ENCODE results near the gene RIPK4. TPM values are rescaled to one million over a fixed set of nuclear protein-coding genes. Genes with fewer than 3 reads are reported as not detected.

RIPK4 gene
- total RNA-seq, 1 donor from 2014 or later, result 28.0 TPM

DNA sequence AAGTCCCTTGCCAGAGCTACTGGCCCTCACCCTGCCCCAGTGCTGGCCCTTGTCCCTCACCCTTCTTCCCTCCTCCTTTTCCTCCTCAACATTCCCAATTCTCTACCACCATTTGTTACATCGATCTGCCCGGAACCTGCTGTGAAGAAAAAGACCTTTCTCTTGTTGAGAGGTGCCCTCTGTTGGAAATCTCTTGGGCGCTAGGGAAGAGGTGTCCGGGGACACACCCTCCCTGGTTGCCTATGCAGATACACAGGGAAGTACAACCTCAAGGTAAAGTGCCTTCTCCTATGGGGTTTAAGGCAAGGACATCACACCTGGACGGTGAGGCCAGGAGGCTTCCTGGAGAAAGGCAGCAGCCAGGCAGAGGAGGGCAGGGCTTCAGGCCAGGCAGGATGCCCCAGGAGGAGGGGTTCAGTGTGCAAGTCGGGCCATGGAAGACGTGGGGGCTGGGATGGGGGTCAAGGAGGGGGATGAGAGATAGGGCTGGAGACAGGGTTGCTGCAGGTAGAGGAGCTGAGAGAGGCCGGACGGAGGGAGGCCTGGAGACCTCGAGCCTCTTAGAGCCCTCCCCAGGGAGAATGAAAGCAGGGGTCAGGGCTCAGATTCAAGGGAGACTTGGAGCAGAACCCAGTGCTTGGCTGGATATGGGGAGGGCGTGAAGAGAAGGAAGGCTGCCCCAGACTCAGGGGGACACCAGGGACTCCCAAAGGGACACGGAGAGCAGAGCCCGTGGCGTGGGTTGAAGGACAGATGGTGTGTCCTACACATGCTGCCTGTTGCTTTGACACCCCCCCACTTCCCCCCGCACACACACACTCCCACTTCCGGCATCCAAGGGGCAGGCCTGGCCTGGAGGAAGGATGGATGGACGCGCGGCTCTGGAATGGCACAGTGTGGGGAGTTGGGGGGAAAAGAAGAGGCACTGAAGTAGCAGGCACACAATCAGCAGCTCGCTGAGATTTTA, 44.5 kb downstream of the RIPK4 start:
- H3K27ac ChIP-seq, result no peak overlapping the region
- peaks cover 12% of the 10 kb centered on the region for H3K4me1 ChIP-seq
- intact Hi-C loops (cut with DNase I), result no loop called here
- H3K4me3 ChIP-seq, result no peak overlapping the region
- DNase-seq (ENCODE audit: extremely low spot score in 2 of 2), result no peak
- H3K36me3 ChIP-seq, result no peaks in the 10 kb centered on the region
- H3K9me3 ChIP-seq, result no peaks in the 10 kb centered on the region
- no peak for TF ChIP-seq POLR2A (IDR thresholded peaks at IDR 0.05)
- TF ChIP-seq, protein P1, sequence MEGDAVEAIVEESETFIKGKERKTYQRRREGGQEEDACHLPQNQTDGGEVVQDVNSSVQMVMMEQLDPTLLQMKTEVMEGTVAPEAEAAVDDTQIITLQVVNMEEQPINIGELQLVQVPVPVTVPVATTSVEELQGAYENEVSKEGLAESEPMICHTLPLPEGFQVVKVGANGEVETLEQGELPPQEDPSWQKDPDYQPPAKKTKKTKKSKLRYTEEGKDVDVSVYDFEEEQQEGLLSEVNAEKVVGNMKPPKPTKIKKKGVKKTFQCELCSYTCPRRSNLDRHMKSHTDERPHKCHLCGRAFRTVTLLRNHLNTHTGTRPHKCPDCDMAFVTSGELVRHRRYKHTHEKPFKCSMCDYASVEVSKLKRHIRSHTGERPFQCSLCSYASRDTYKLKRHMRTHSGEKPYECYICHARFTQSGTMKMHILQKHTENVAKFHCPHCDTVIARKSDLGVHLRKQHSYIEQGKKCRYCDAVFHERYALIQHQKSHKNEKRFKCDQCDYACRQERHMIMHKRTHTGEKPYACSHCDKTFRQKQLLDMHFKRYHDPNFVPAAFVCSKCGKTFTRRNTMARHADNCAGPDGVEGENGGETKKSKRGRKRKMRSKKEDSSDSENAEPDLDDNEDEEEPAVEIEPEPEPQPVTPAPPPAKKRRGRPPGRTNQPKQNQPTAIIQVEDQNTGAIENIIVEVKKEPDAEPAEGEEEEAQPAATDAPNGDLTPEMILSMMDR (IDR thresholded peaks at IDR 0.05), result no peak
- TF ChIP-seq POLR2AphosphoS5 (IDR thresholded peaks at IDR 0.05; ENCODE audit: insufficient read depth in 1 of 2, low read depth in 1 of 2), result no peak
- no peaks in the 10 kb centered on the region for H3K27me3 ChIP-seq

DNA sequence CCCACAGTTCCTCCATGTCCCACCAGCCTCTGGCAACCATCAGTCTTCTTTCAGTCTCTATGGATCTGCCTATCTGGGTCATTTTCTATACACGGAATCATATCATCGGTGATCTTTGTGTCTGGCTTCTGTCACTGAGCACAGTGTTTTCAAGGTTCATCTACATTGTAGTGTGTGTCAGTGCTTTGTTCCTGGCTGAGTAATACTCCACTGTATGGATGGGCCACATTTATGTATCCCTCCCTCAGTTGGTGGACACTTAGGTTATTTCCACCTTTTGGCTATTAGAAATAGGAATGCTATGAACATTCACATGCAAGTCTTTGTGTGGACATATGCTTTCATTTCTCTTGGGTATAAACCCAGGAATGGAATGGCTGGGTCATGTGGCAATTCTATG, 46.6 kb downstream of the RIPK4 start:
- no peaks in the 10 kb centered on the region for H3K4me1 ChIP-seq
- no peaks in the 10 kb centered on the region for H3K9me3 ChIP-seq
- H3K27me3 ChIP-seq, result no peaks in the 10 kb centered on the region
- H3K36me3 ChIP-seq, result no peaks in the 10 kb centered on the region
- intact Hi-C loops (cut with DNase I), result no loop called here
- no peak overlapping the region for H3K27ac ChIP-seq
- no peak for DNase-seq (ENCODE audit: extremely low spot score in 2 of 2)
- H3K4me3 ChIP-seq, result no peak overlapping the region
- TF ChIP-seq, protein P1 (IDR thresholded peaks at IDR 0.05), result no peak
- TF ChIP-seq POLR2A (IDR thresholded peaks at IDR 0.05) (no peak), POLR2AphosphoS5 (IDR thresholded peaks at IDR 0.05; ENCODE audit: insufficient read depth in 1 of 2, low read depth in 1 of 2) (no peak)

DNA sequence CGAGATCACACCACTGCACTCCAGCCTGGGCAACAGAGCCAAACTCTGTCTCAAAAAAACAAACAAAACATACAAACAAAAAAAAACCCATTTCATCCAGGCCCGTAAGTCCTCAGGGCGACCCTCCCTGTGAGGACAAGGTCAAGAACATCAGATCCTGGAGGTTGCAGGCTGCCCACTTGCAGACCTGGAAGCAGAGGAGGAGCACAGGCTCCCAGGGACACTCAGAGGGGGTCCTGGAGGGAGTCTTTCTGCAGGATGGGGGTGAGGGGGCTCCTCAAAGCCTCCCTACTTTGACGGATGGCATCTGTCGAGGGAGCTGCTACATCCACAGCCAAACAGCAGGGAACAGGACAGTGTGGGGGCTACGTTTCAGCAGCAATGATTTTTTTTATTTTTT, 47.2 kb downstream of the RIPK4 start:
- H3K27ac ChIP-seq, result no peak overlapping the region
- no peak overlapping the region for H3K4me3 ChIP-seq
- no peak for DNase-seq (ENCODE audit: extremely low spot score in 2 of 2)
- no peaks in the 10 kb centered on the region for H3K9me3 ChIP-seq
- TF ChIP-seq, protein P1 (IDR thresholded peaks at IDR 0.05), result no peak
- TF ChIP-seq POLR2AphosphoS5 (IDR thresholded peaks at IDR 0.05; ENCODE audit: insufficient read depth in 1 of 2, low read depth in 1 of 2), result no peak
- no peak for TF ChIP-seq POLR2A (IDR thresholded peaks at IDR 0.05)
- no peaks in the 10 kb centered on the region for H3K4me1 ChIP-seq
- H3K36me3 ChIP-seq, result no peaks in the 10 kb centered on the region
- intact Hi-C loops (cut with DNase I), result no loop called here
- no peaks in the 10 kb centered on the region for H3K27me3 ChIP-seq

DNA sequence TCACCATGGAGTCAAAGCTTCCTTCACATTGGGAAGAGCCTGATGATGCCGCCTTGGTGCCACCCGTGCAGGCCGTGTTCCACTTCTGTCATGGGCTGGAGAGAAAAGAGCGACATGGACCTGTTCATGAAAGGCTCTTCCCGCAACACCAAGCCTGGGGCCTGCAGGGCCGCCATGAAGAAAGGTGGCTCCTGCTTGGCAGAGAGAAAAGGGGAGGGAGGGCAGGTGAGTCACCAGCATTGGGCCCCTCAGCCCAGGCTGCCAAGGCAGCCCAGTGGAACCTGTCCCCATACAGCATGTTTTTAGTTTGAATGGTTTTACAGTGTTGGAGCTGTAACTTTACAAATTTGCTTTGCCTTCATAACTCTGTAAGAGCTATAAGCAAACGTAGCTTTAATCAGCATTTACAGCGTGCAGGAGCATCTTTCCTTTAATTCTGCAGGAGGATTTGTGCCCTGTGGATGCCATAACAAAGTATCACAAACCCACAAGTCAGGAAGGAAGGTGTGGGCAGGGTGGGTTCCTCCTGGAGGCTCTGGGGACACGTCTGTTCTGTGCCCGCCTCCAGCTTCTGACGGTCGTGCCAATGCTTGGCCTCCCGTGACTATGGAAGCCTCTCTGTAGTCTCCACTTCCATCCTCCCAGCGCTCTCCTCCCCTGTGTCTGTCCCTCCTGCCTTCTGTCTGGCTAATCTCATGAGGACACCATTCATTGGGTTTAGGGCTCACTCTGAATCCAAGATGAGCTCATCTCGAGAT, 49.1 kb downstream of the RIPK4 start:
- intact Hi-C loops (cut with DNase I), result no loop called here

More for the DNA sequence above, 49.1 kb downstream of the RIPK4 start:
- Histone ChIP-seq H3K27ac (no peak overlapping the region), H3K4me1 (no peaks in the 10 kb centered on the region), H3K4me3 (no peak overlapping the region), H3K36me3 (no peaks in the 10 kb centered on the region), H3K9me3 (no peaks in the 10 kb centered on the region), H3K27me3 (no peaks in the 10 kb centered on the region)
- DNase-seq (ENCODE audit: extremely low spot score in 2 of 2), result no peak
- TF ChIP-seq, protein P1 (IDR thresholded peaks at IDR 0.05), result no peak
- TF ChIP-seq POLR2AphosphoS5 (IDR thresholded peaks at IDR 0.05; ENCODE audit: insufficient read depth in 1 of 2, low read depth in 1 of 2) (no peak), POLR2A (IDR thresholded peaks at IDR 0.05) (no peak)
